GM21723 (cell line): ENCODE measurements around the gene OPRD1.
"Not testable (repeated sequence)": the region's sequence is repeated elsewhere in the genome, so short reads cannot be mapped to it uniquely, and the experiment has no call there.

Experiments used
- ATAC-seq: cut with Tn5 transposase; IDR thresholded peaks from one replicate; pipeline ENCODE4 v1.9.1; 2021; ENCODE audit warnings: mild to moderate bottlenecking, moderate library complexity; ENCODE audit not compliant: unreplicated experiment

Gene OPRD1

GRCh38 chr1:28840928-28841544 is 29.1 kb downstream of the OPRD1 start:
- ATAC-seq, result no peak

GRCh38 chr1:28845786-28846543 is 34.0 kb downstream of the OPRD1 start:
- no peak for ATAC-seq

GRCh38 chr1:28847207-28847606 is 35.2 kb downstream of the OPRD1 start:
- not testable (repeated sequence) for ATAC-seq

GRCh38 chr1:28848416-28848815 is 36.4 kb downstream of the OPRD1 start:
- ATAC-seq, result no peak

GRCh38 chr1:28853093-28853742 is 41.2 kb downstream of the OPRD1 start:
- ATAC-seq, result no peak

- not testable (repeated sequence) for ATAC-seq
Measured at GRCh38 chr1:28854406-28854805, 42.4 kb downstream of the OPRD1 start.

- no peak for ATAC-seq
Measured at GRCh38 chr1:28855046-28855445, 43.1 kb downstream of the OPRD1 start.

- no peak for ATAC-seq
Measured at GRCh38 chr1:28855469-28855951, 43.5 kb downstream of the OPRD1 start.

GRCh38 chr1:28855969-28856368 is 44.0 kb downstream of the OPRD1 start:
- no peak for ATAC-seq

- ATAC-seq, result no peak
Measured at GRCh38 chr1:28860332-28861073, 48.5 kb downstream of the OPRD1 start.

- no peak for ATAC-seq
Measured at GRCh38 chr1:28862571-28863403, 50.8 kb downstream of the OPRD1 start.

GRCh38 chr1:28864695-28865094 is 52.7 kb downstream of the OPRD1 start:
- no peak for ATAC-seq

GRCh38 chr1:28865997-28866650 is 54.2 kb downstream of the OPRD1 start:
- no peak for ATAC-seq

GRCh38 chr1:28867850-28868249 is 55.9 kb downstream of the OPRD1 start:
- ATAC-seq, result no peak

GRCh38 chr1:28869952-28870351 is 58.0 kb downstream of the OPRD1 start:
- no peak for ATAC-seq

GRCh38 chr1:28871631-28872401 is 59.8 kb downstream of the OPRD1 start:
- no peak for ATAC-seq

GRCh38 chr1:28875134-28875533 is 63.2 kb downstream of the OPRD1 start:
- not testable (repeated sequence) for ATAC-seq

- ATAC-seq, result no peak
Measured at GRCh38 chr1:28877132-28877781, 65.3 kb downstream of the OPRD1 start.

- ATAC-seq, result no peak
Measured at GRCh38 chr1:28878796-28879195, 66.8 kb downstream of the OPRD1 start.
